Nucleus accumbens (tissue), 56 donors: Measurements from ENCODE around the gene USO1.
"Not testable (repeated sequence)": the region's sequence is repeated elsewhere in the genome, so short reads cannot be mapped to it uniquely, and the experiment has no call there.

Experiments used
- DNase-seq, 56 donors: peaks; one replicate each; lab custom pipeline; 2025; lab: John Stamatoyannopoulos, UW

The USO1 gene

GRCh38 chr4:75714011-75714410 is 10.4 kb upstream of the USO1 start:
- DNase-seq = no peak

- peak in 1 of 56 donors; percentile 21 for DNase-seq
Observed at GRCh38 chr4:75714704-75715103, 9.7 kb upstream of the USO1 start.

- DNase-seq = peak in 4 of 56 donors; percentile 4 to 19 (median 8)
Observed at GRCh38 chr4:75715105-75715799, 9.1 kb upstream of the USO1 start.

GRCh38 chr4:75716054-75716453 is 8.3 kb upstream of the USO1 start:
- DNase-seq = not testable (repeated sequence)

- no peak for DNase-seq
Observed at GRCh38 chr4:75717408-75717807, 7.0 kb upstream of the USO1 start.

- no peak for DNase-seq
Observed at GRCh38 chr4:75718529-75718928, 5.8 kb upstream of the USO1 start.

GRCh38 chr4:75722417-75722816 is 2.0 kb upstream of the USO1 start:
- DNase-seq = no peak

- DNase-seq = peak in 1 of 56 donors; percentile 3
Observed at GRCh38 chr4:75723163-75724065, 963 bp upstream of the USO1 start.

GRCh38 chr4:75724867-75725724 is 719 bp downstream of the USO1 start:
- DNase-seq = peak in 43 of 56 donors; percentile 3 to 77 (median 51)

GRCh38 chr4:75725942-75726538 is 1.7 kb downstream of the USO1 start:
- DNase-seq = not testable (repeated sequence)

GRCh38 chr4:75726577-75726976 is 2.2 kb downstream of the USO1 start:
- no peak for DNase-seq

GRCh38 chr4:75727073-75727472 is 2.7 kb downstream of the USO1 start:
- no peak for DNase-seq

- DNase-seq = no peak
Observed at GRCh38 chr4:75729836-75730235, 5.5 kb downstream of the USO1 start.

- DNase-seq = no peak
Observed at GRCh38 chr4:75733369-75733768, 9.0 kb downstream of the USO1 start.

GRCh38 chr4:75735525-75735924 is 11.1 kb downstream of the USO1 start:
- DNase-seq = no peak

GRCh38 chr4:75736862-75737261 is 12.5 kb downstream of the USO1 start:
- DNase-seq = no peak

- peak in 3 of 56 donors; percentile 6 to 15 (median 8) for DNase-seq
Observed at GRCh38 chr4:75737398-75737797, 13.0 kb downstream of the USO1 start.

- no peak for DNase-seq
Observed at GRCh38 chr4:75741027-75741426, 16.6 kb downstream of the USO1 start.

GRCh38 chr4:75742451-75742850 is 18.1 kb downstream of the USO1 start:
- DNase-seq = no peak

- no peak for DNase-seq
Observed at GRCh38 chr4:75745161-75745560, 20.8 kb downstream of the USO1 start.
